ENCODE results near the gene CFAP20DC. TPM values are rescaled to one million over a fixed set of nuclear protein-coding genes. Genes with fewer than 3 reads are reported as not detected.
"Not testable (repeated sequence)": the region's sequence is repeated elsewhere in the genome, so short reads cannot be mapped to it uniquely, and the experiment has no call there.

Gene CFAP20DC
- total RNA-seq, 1 donor from 2014 or later = 4.2 TPM

GRCh38 chr3:58900386-58900785, 149.4 kb downstream of the CFAP20DC start:
- Mint-ChIP-seq H3K9me3 (ENCODE audit: unreplicated experiment) (no peaks in the 10 kb centered on the region), H3K27me3 (ENCODE audit: unreplicated experiment) (peaks cover 2% of the 10 kb centered on the region), H3K27ac (ENCODE audit: unreplicated experiment) (no peak overlapping the region), H3K36me3 (ENCODE audit: low read depth, unreplicated experiment) (peaks cover 2% of the 10 kb centered on the region), H3K4me3 (ENCODE audit: unreplicated experiment) (no peak overlapping the region), H3K4me1 (ENCODE audit: unreplicated experiment) (no peaks in the 10 kb centered on the region)
- DNase-seq (ENCODE audit: low spot score) = no peak
- no peak for TF ChIP-seq CTCF (IDR thresholded peaks at IDR 0.05; ENCODE audit: unreplicated experiment)

DNA sequence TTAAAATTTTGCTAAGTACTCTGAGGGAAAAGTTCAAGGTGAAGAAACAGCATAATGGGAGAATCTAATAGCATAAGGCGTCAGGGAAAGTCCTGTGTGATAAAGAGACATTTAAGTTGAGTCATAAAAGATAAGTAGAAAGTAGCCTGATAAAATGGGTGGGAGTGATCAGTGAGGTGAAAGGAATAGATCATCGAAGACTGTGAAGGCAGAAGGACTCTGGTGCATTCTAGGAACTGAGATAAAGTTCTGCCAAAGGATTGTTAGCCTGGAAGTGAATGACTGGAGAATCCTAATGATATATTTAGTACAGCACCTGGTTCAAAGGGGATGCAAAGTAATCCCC, 149.9 kb downstream of the CFAP20DC start:
- no peak overlapping the region for H3K27ac Mint-ChIP-seq (ENCODE audit: unreplicated experiment)
- H3K9me3 Mint-ChIP-seq (ENCODE audit: unreplicated experiment) = no peaks in the 10 kb centered on the region
- peaks cover 6% of the 10 kb centered on the region for H3K36me3 Mint-ChIP-seq (ENCODE audit: low read depth, unreplicated experiment)
- no peak overlapping the region for H3K4me3 Mint-ChIP-seq (ENCODE audit: unreplicated experiment)
- no peak for DNase-seq (ENCODE audit: low spot score)
- H3K4me1 Mint-ChIP-seq (ENCODE audit: unreplicated experiment) = no peaks in the 10 kb centered on the region
- H3K27me3 Mint-ChIP-seq (ENCODE audit: unreplicated experiment) = peaks cover 2% of the 10 kb centered on the region
- TF ChIP-seq CTCF (IDR thresholded peaks at IDR 0.05; ENCODE audit: unreplicated experiment) = no peak

DNA sequence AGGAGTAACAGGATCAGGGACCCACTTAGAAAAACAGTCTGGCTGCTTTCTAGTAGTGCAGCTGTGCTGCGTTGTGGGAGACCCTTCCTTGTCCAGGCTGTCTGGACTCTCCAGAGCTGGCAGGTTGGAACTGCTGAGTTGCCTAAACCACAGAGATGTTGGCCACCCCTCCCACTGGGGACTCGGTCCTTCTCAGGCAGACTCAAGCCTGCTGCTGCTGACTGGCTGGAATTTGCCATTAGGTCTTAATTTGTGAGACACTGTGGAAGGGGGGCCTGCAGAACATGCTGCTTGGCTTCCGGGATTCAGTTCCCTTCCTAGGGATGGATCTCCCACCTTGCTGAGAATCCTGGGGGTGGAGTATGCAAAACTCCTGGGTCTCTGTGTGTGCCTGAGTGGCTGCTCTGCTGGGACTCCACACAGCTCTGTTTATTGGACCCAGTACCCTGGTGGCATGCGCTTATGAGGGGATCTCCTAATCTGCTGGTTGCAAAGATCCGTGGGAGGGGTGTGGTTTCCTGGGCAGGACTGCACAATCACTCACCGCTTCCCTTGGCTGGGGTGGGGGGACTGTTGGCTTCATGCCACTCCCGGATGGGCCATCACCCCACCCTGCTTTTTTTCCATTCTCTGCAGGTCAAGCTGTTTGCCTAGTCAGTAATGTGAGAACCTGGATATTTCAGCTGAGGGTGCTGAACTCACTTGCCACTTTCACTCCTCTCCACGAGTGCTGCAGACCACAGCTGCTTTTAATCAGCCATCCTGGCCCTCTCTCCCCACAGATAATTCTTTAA, 150.5 kb downstream of the CFAP20DC start:
- TF ChIP-seq CTCF (IDR thresholded peaks at IDR 0.05; ENCODE audit: unreplicated experiment) = no peak
- Mint-ChIP-seq H3K27ac (ENCODE audit: unreplicated experiment) (no peak overlapping the region), H3K27me3 (ENCODE audit: unreplicated experiment) (peaks cover 2% of the 10 kb centered on the region), H3K9me3 (ENCODE audit: unreplicated experiment) (no peaks in the 10 kb centered on the region), H3K36me3 (ENCODE audit: low read depth, unreplicated experiment) (peaks cover 6% of the 10 kb centered on the region), H3K4me1 (ENCODE audit: unreplicated experiment) (no peaks in the 10 kb centered on the region), H3K4me3 (ENCODE audit: unreplicated experiment) (no peak overlapping the region)
- no peak for DNase-seq (ENCODE audit: low spot score)

DNA sequence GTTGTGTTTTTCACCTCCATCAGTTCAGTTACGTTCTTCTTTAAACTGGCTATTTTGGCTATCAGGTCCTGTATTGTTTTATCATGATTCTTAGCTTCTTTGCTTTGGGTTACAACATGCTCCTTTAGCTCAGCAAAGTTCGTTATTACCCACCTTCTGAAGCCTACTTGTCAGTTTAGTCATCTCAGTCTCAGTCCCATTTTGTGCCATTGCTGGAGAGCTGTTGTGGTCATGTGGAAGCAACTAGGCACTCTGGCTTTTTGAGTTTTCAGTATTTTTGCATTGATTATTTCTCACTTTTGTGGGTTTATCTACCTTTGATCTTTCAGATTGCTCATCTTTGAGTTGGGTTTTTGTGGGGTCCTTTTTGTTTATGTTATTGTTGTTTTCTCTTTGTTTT, 151.3 kb downstream of the CFAP20DC start:
- Mint-ChIP-seq H3K36me3 (ENCODE audit: low read depth, unreplicated experiment) (peaks cover 6% of the 10 kb centered on the region), H3K27me3 (ENCODE audit: unreplicated experiment) (peaks cover 2% of the 10 kb centered on the region), H3K4me1 (ENCODE audit: unreplicated experiment) (no peaks in the 10 kb centered on the region), H3K4me3 (ENCODE audit: unreplicated experiment) (no peak overlapping the region), H3K27ac (ENCODE audit: unreplicated experiment) (no peak overlapping the region), H3K9me3 (ENCODE audit: unreplicated experiment) (no peaks in the 10 kb centered on the region)
- no peak for TF ChIP-seq CTCF (IDR thresholded peaks at IDR 0.05; ENCODE audit: unreplicated experiment)
- DNase-seq (ENCODE audit: low spot score) = no peak

DNA sequence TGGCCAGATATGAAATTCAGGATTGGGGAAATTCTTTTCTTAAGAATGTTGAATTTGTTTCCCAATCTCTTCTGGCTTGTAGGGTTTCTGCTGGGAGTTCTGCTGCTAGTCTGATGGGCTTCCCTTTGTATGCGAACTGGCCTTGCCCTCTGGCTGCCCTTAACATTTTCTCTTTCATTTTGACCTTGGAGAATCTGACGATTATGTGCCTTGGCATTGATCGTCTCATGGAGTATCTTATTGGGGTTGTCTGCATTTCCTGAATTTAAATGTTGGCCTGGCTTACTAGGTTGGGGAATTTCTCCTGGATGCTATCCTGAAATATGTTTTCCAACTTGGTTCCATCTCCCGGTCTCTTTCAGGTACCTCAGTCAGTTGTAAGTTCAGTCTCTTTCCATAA, 152.2 kb downstream of the CFAP20DC start:
- DNase-seq (ENCODE audit: low spot score) = no peak
- Mint-ChIP-seq H3K27ac (ENCODE audit: unreplicated experiment) (no peak overlapping the region), H3K9me3 (ENCODE audit: unreplicated experiment) (no peaks in the 10 kb centered on the region), H3K4me3 (ENCODE audit: unreplicated experiment) (no peak overlapping the region), H3K36me3 (ENCODE audit: low read depth, unreplicated experiment) (peaks cover 8% of the 10 kb centered on the region), H3K4me1 (ENCODE audit: unreplicated experiment) (no peaks in the 10 kb centered on the region), H3K27me3 (ENCODE audit: unreplicated experiment) (peaks cover 2% of the 10 kb centered on the region)
- no peak for TF ChIP-seq CTCF (IDR thresholded peaks at IDR 0.05; ENCODE audit: unreplicated experiment)

- not testable (repeated sequence) for H3K27ac Mint-ChIP-seq (ENCODE audit: unreplicated experiment); DNase-seq (ENCODE audit: low spot score); H3K9me3 Mint-ChIP-seq (ENCODE audit: unreplicated experiment)
Measured at GRCh38 chr3:58895678-58896077, 154.1 kb downstream of the CFAP20DC start.

GRCh38 chr3:58892526-58892925, 157.3 kb downstream of the CFAP20DC start:
- not testable (repeated sequence) for H3K9me3 Mint-ChIP-seq (ENCODE audit: unreplicated experiment); DNase-seq (ENCODE audit: low spot score); H3K27ac Mint-ChIP-seq (ENCODE audit: unreplicated experiment); H3K27me3 Mint-ChIP-seq (ENCODE audit: unreplicated experiment); H3K4me1 Mint-ChIP-seq (ENCODE audit: unreplicated experiment); H3K4me3 Mint-ChIP-seq (ENCODE audit: unreplicated experiment)
- peaks cover 10% of the 10 kb centered on the region for H3K36me3 Mint-ChIP-seq (ENCODE audit: low read depth, unreplicated experiment)

More at GRCh38 chr3:58895678-58896077, 154.1 kb downstream of the CFAP20DC start:
- not testable (repeated sequence) for H3K27me3 Mint-ChIP-seq (ENCODE audit: unreplicated experiment); H3K4me3 Mint-ChIP-seq (ENCODE audit: unreplicated experiment); H3K4me1 Mint-ChIP-seq (ENCODE audit: unreplicated experiment)
- H3K36me3 Mint-ChIP-seq (ENCODE audit: low read depth, unreplicated experiment) = peaks cover 10% of the 10 kb centered on the region
